ENCODE results near the gene MCC.

MCC gene

GRCh38 chr5:113031104-113031503, 457.1 kb downstream of the MCC start:
- TF ChIP-seq CTCF (IDR thresholded peaks at IDR 0.05; ENCODE audit: low read depth, low read length, missing control alignments): no peak
- DNase-seq (ENCODE audit: low read depth): no peak
- H3K4me3 ChIP-seq (ENCODE audit: low read depth, low read length): no peak overlapping the region
- in situ Hi-C loops (cut with HindIII; ENCODE audit: low sequenced_read_pairs): no loop called here

- in situ Hi-C loops (cut with HindIII; ENCODE audit: low sequenced_read_pairs): no loop called here
- no peak for DNase-seq (ENCODE audit: low read depth)
Observed at GRCh38 chr5:113029614-113030013, 458.6 kb downstream of the MCC start.

GRCh38 chr5:113027431-113027830, 460.8 kb downstream of the MCC start:
- TF ChIP-seq CTCF (IDR thresholded peaks at IDR 0.05; ENCODE audit: low read depth, low read length, missing control alignments): no peak
- no peak overlapping the region for H3K4me3 ChIP-seq (ENCODE audit: low read depth, low read length)
- in situ Hi-C loops (cut with HindIII; ENCODE audit: low sequenced_read_pairs): no loop called here
- DNase-seq (ENCODE audit: low read depth): no peak

More at GRCh38 chr5:113029614-113030013, 458.6 kb downstream of the MCC start:
- TF ChIP-seq CTCF (IDR thresholded peaks at IDR 0.05; ENCODE audit: low read depth, low read length, missing control alignments): no peak
- H3K4me3 ChIP-seq (ENCODE audit: low read depth, low read length): no peak overlapping the region

- in situ Hi-C loops (cut with HindIII; ENCODE audit: low sequenced_read_pairs): no loop called here
- no peak for TF ChIP-seq CTCF (IDR thresholded peaks at IDR 0.05; ENCODE audit: low read depth, low read length, missing control alignments)
- H3K4me3 ChIP-seq (ENCODE audit: low read depth, low read length): no peak overlapping the region
- DNase-seq (ENCODE audit: low read depth): no peak
Observed at GRCh38 chr5:113027015-113027414, 461.2 kb downstream of the MCC start.

GRCh38 chr5:113026211-113026610, 462.0 kb downstream of the MCC start:
- no peak for TF ChIP-seq CTCF (IDR thresholded peaks at IDR 0.05; ENCODE audit: low read depth, low read length, missing control alignments)
- H3K4me3 ChIP-seq (ENCODE audit: low read depth, low read length): no peak overlapping the region
- in situ Hi-C loops (cut with HindIII; ENCODE audit: low sequenced_read_pairs): no loop called here
- no peak for DNase-seq (ENCODE audit: low read depth)

GRCh38 chr5:113025596-113025995, 462.7 kb downstream of the MCC start:
- no peak for DNase-seq (ENCODE audit: low read depth)
- no peak overlapping the region for H3K4me3 ChIP-seq (ENCODE audit: low read depth, low read length)
- no peak for TF ChIP-seq CTCF (IDR thresholded peaks at IDR 0.05; ENCODE audit: low read depth, low read length, missing control alignments)
- in situ Hi-C loops (cut with HindIII; ENCODE audit: low sequenced_read_pairs): no loop called here

Data from astrocyte of the cerebellum (primary cell).